ENCODE results near the gene LYPD6. TPM values are rescaled to one million over a fixed set of nuclear protein-coding genes. Genes with fewer than 3 reads are reported as not detected.

Gene LYPD6
- total RNA-seq, 4 donors from 2014 or later, result 0.85 to 2.1 (median 1.6) TPM; not detected in 1

- Histone ChIP-seq H3K4me1 (peaks cover 0 to 11% (median 0%) of the 10 kb centered on the region in 4 donors), H3K27me3 (no peaks in the 10 kb centered on the region), H3K4me3 (no peak overlapping the region), H3K36me3 (no peaks in the 10 kb centered on the region), H3K27ac (no peak overlapping the region), H3K9me3 (no peaks in the 10 kb centered on the region)
- no peak for DNase-seq
- TF ChIP-seq, protein P1, sequence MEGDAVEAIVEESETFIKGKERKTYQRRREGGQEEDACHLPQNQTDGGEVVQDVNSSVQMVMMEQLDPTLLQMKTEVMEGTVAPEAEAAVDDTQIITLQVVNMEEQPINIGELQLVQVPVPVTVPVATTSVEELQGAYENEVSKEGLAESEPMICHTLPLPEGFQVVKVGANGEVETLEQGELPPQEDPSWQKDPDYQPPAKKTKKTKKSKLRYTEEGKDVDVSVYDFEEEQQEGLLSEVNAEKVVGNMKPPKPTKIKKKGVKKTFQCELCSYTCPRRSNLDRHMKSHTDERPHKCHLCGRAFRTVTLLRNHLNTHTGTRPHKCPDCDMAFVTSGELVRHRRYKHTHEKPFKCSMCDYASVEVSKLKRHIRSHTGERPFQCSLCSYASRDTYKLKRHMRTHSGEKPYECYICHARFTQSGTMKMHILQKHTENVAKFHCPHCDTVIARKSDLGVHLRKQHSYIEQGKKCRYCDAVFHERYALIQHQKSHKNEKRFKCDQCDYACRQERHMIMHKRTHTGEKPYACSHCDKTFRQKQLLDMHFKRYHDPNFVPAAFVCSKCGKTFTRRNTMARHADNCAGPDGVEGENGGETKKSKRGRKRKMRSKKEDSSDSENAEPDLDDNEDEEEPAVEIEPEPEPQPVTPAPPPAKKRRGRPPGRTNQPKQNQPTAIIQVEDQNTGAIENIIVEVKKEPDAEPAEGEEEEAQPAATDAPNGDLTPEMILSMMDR (IDR thresholded peaks at IDR 0.05), result no peak
- no peak for TF ChIP-seq POLR2A (IDR thresholded peaks at IDR 0.05)
These were observed 87.7 kb downstream of the LYPD6 start for GRCh38 chr2:149418065-149418464.

- TF ChIP-seq, protein P1 (IDR thresholded peaks at IDR 0.05), result peak in 2 of 6 experiments; percentile 6 to 8
- TF ChIP-seq POLR2A (IDR thresholded peaks at IDR 0.05), result no peak
- DNase-seq, result peak in 2 of 3 donors; percentile 64 to 74
- Histone ChIP-seq H3K36me3 (no peaks in the 10 kb centered on the region), H3K4me3 (no peak overlapping the region), H3K4me1 (peaks cover 0 to 11% (median 0%) of the 10 kb centered on the region in 4 donors), H3K27me3 (no peaks in the 10 kb centered on the region), H3K9me3 (no peaks in the 10 kb centered on the region), H3K27ac (peak overlapping the region in 3 of 4 donors; percentile 26 to 57 (median 27))
These were observed 89.9 kb downstream of the LYPD6 start for GRCh38 chr2:149420053-149420963.

GRCh38 chr2:149421791-149422190 lies 91.4 kb downstream of the LYPD6 start:
- TF ChIP-seq, protein P1 (IDR thresholded peaks at IDR 0.05), result no peak
- TF ChIP-seq POLR2A (IDR thresholded peaks at IDR 0.05), result no peak
- H3K36me3 ChIP-seq, result no peaks in the 10 kb centered on the region
- H3K4me3 ChIP-seq, result no peak overlapping the region
- no peaks in the 10 kb centered on the region for H3K27me3 ChIP-seq
- H3K9me3 ChIP-seq, result no peaks in the 10 kb centered on the region
- peak overlapping the region in 3 of 4 donors; percentile 36 to 69 (median 46) for H3K27ac ChIP-seq
- DNase-seq, result no peak
- H3K4me1 ChIP-seq, result peaks cover 0 to 11% (median 0%) of the 10 kb centered on the region in 4 donors

DNA sequence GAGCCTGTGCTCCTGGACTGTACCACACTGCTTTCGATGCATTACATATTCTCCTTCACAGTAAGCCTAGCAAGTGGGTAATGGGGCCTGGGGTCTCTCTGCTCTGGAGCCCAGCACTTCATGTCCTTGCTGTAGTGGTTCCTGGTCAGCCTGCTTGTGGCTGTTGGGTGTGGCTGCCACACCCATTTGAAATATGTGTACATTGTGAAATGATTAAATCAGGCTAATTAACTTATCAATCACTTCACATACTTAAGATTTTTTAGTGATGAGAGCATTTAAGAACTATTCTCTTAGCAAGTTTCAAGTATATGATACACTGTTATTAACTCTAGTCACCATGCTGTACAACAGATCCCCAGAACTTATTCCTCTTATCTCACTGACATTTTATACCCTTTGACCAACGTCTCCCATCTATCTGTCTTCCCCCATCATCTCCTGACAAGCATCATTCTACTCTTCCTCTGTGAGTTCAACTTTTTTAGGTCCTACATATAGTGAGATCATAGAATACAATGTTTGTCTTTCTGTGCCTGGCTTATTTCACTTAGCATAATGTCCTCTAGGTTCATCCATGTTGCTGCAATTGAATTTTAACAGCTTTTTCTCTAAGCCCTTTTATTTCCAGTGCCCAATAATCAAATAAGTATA lies 92.1 kb downstream of the LYPD6 start:
- Histone ChIP-seq H3K27me3 (no peaks in the 10 kb centered on the region), H3K27ac (peak overlapping the region in 3 of 4 donors; percentile 36 to 69 (median 46)), H3K4me3 (no peak overlapping the region), H3K36me3 (no peaks in the 10 kb centered on the region), H3K9me3 (no peaks in the 10 kb centered on the region), H3K4me1 (peaks cover 0 to 11% (median 0%) of the 10 kb centered on the region in 4 donors)
- TF ChIP-seq, protein P1 (IDR thresholded peaks at IDR 0.05), result no peak
- no peak for TF ChIP-seq POLR2A (IDR thresholded peaks at IDR 0.05)
- peak in 2 of 3 donors; percentile 55 to 61 for DNase-seq

- peak in 1 of 3 donors; percentile 49 for DNase-seq
- H3K4me1 ChIP-seq, result peaks cover 0 to 11% (median 0%) of the 10 kb centered on the region in 4 donors
- H3K36me3 ChIP-seq, result no peaks in the 10 kb centered on the region
- no peaks in the 10 kb centered on the region for H3K27me3 ChIP-seq
- no peaks in the 10 kb centered on the region for H3K9me3 ChIP-seq
- H3K4me3 ChIP-seq, result no peak overlapping the region
- peak overlapping the region in 1 of 4 donors; percentile 41 for H3K27ac ChIP-seq
- no peak for TF ChIP-seq POLR2A (IDR thresholded peaks at IDR 0.05)
- TF ChIP-seq, protein P1 (IDR thresholded peaks at IDR 0.05), result no peak
These were observed 92.6 kb downstream of the LYPD6 start for GRCh38 chr2:149422991-149423338.

Measured in Peyer's patch (tissue), 4 donors.